GM12878 (cell line): ENCODE data around the gene NTM. TPM values are rescaled to one million over a fixed set of nuclear protein-coding genes. Genes with fewer than 3 reads are reported as not detected.

ENCODE experiments used
- ATAC-seq: fragments of 200-7000 bp; cut with Tn5 transposase; 3 replicates; pipeline ENCODE4 v1.9.1; 2020; ENCODE audit warnings: mild to moderate bottlenecking, moderate library complexity
- BruUV-seq: library from RNA; stranded (reverse); fragments of 400-500 nt; replicated peaks from 2 replicates; lab custom pipeline; 2021; lab: Mats Ljungman, UMichigan
- CTCF ChIA-PET: fragments of 300-600 bp; sonication (Branson Sonifier 250); formaldehyde crosslinking; extraction: SDS; loops from one replicate; lab custom pipeline; 2021; ENCODE audit warnings: inconsistent platforms; lab: Yijun Ruan, JAX
- POLR2A ChIA-PET: fragments of 350-600 bp; formaldehyde crosslinking; extraction: SDS; loops from one replicate; lab custom pipeline; 2021; ENCODE audit warnings: inconsistent platforms; lab: Charles Lee
- RAD21 ChIA-PET: fragments of 300-600 bp; sonication (Branson Sonifier 250); formaldehyde crosslinking; loops from one replicate; lab custom pipeline; 2023; ENCODE audit warnings: antibody characterized with exemption; ENCODE audit not compliant: unreplicated experiment; lab: Charles Lee
- SMC1A ChIA-PET: fragments of 300-600 bp; sonication (Branson Sonifier 250); formaldehyde crosslinking; loops from one replicate; lab custom pipeline; 2023; ENCODE audit not compliant: unreplicated experiment, uncharacterized antibody; lab: Charles Lee
- DNase-seq: peaks from one replicate; pipeline ENCODE4 v3.0.0-alpha.2; 2011; ENCODE audit warnings: low read depth, low spot score
- FAIRE-seq: peaks from 3 replicates; lab custom pipeline; 2011; peaks lifted over from hg19 to GRCh38; lab: Jason Lieb, UNC
- H2AFZ ChIP-seq: 2 replicates; pipeline ENCODE4 v1.6.0; 2011; ENCODE audit warnings: low read depth, low read length, control low read depth; ENCODE audit not compliant: control insufficient read depth
- H3K27ac ChIP-seq: 2 replicates; pipeline ENCODE4 v1.5.1; 2011; ENCODE audit warnings: control low read depth; ENCODE audit not compliant: control insufficient read depth, insufficient read depth
- H3K27me3 ChIP-seq, 2 experiments: replicated peaks in 1 of 2; 2 replicates each; pipeline versions ENCODE4 v1.6.0 to v1.6.1; 2011; ENCODE audit warnings: low read length in 1 of 2; ENCODE audit not compliant: control insufficient read depth in 2 of 2, insufficient read depth in 2 of 2
- H3K36me3 ChIP-seq, 2 experiments: 2 replicates each; pipeline ENCODE4 v1.5.1; 2011; ENCODE audit warnings: low read length in 1 of 2; ENCODE audit not compliant: control insufficient read depth in 2 of 2, insufficient read depth in 2 of 2
- H3K4me1 ChIP-seq: 2 replicates; pipeline ENCODE4 v1.6.1; 2011; ENCODE audit warnings: mild to moderate bottlenecking, low read length, moderate library complexity, mixed read lengths; ENCODE audit not compliant: control insufficient read depth, insufficient read depth
- H3K4me2 ChIP-seq: 2 replicates; pipeline ENCODE4 v1.6.0; 2011; ENCODE audit warnings: control low read depth; ENCODE audit not compliant: control insufficient read depth, insufficient read depth
- H3K4me3 ChIP-seq: fragments of 200-600 bp; sonication (generic); 2 replicates; pipeline ENCODE4 v1.5.1; 2016
- H3K79me2 ChIP-seq: 2 replicates; pipeline ENCODE4 v1.6.0; 2011; ENCODE audit warnings: low read length; ENCODE audit not compliant: control insufficient read depth, insufficient read depth
- H3K9ac ChIP-seq: 2 replicates; pipeline ENCODE4 v1.8.0; 2011; ENCODE audit warnings: low read length, control low read depth, mixed read lengths; ENCODE audit not compliant: control insufficient read depth, insufficient read depth
- H3K9me3 ChIP-seq: replicated peaks from 3 replicates; pipeline ENCODE4 v1.5.1; 2011; ENCODE audit warnings: mild to moderate bottlenecking, low read length; ENCODE audit not compliant: control insufficient read depth, insufficient read depth
- H4K20me1 ChIP-seq: 2 replicates; pipeline ENCODE4 v1.6.0; 2011; ENCODE audit not compliant: control insufficient read depth, insufficient read depth
- CREB1 ChIP-seq: IDR thresholded peaks from 2 replicates; pipeline ENCODE4 v1.6.1; 2012; ENCODE audit warnings: low read depth, mild to moderate bottlenecking, inconsistent platforms
- FOXM1 ChIP-seq: IDR thresholded peaks from 2 replicates; pipeline ENCODE4 v1.6.1; 2012; ENCODE audit warnings: low read depth, mild to moderate bottlenecking, inconsistent platforms, low read length, moderate library complexity
- MYC ChIP-seq: IDR thresholded peaks from 2 replicates; pipeline ENCODE4 v1.6.1; 2011; ENCODE audit warnings: mild to moderate bottlenecking, low read length, moderate library complexity, inconsistent platforms; ENCODE audit not compliant: insufficient read depth, insufficient replicate concordance, insufficient read length, severe bottlenecking
- NFYB ChIP-seq: IDR thresholded peaks from 2 replicates; pipeline ENCODE4 v1.6.1; 2011; ENCODE audit warnings: low read depth, mild to moderate bottlenecking, low read length, improper control_type of control experiment, moderate library complexity; ENCODE audit not compliant: insufficient read depth
- PAX5 ChIP-seq: IDR thresholded peaks from 2 replicates; pipeline ENCODE4 v1.6.1; 2011; ENCODE audit warnings: low read depth, low read length, borderline replicate concordance
- PML ChIP-seq: IDR thresholded peaks from 2 replicates; pipeline ENCODE4 v1.6.1; 2012; ENCODE audit warnings: low read length, inconsistent platforms
- RUNX3 ChIP-seq: IDR thresholded peaks from 2 replicates; pipeline ENCODE4 v1.6.1; 2012; ENCODE audit warnings: low read length, inconsistent platforms
- STAT1 ChIP-seq: fragments of 450-650 bp; conservative IDR thresholded peaks from 2 replicates; pipeline ENCODE4 v1.6.1; 2014; ENCODE audit warnings: antibody characterized with exemption, mild to moderate bottlenecking
- TCF7 ChIP-seq: IDR thresholded peaks from 2 replicates; pipeline ENCODE4 v1.6.1; 2014; ENCODE audit warnings: antibody characterized with exemption, borderline replicate concordance
- ZNF24 ChIP-seq: fragments of 450-650 bp; IDR thresholded peaks from 2 replicates; pipeline ENCODE4 v1.6.1; 2017; ENCODE audit warnings: antibody characterized with exemption, mild to moderate bottlenecking
- ZNF274 ChIP-seq: IDR thresholded peaks from one replicate; pipeline ENCODE4 v1.8.0; 2011; ENCODE audit not compliant: insufficient read length, insufficient read depth
- WGBS: methylation state at CpG from one replicate; pipeline ENCODE4 v1.1.6; 2016; ENCODE audit warnings: low lambda C conversion rate; ENCODE audit not compliant: insufficient replicate concordance, insufficient coverage; ENCODE audit errors: missing lambda C conversion rate; 5-methylcytosine and 5-hydroxymethylcytosine counted together
- in situ Hi-C: fragments of 300-500 bp; cut with MboI; formaldehyde crosslinking; loops from 9 replicates; pipeline ENCODE4 v1.14.3; 2018; ENCODE audit warnings: mixed read lengths
- intact Hi-C: fragments of 100-400 bp; cut with micrococcal nuclease; formaldehyde crosslinking; loops from one replicate; pipeline ENCODE4 v1.14.2; 2022; ENCODE audit not compliant: unreplicated experiment
- polyA plus RNA-seq, 11 experiments: library from polyadenylated mRNA; depleted of rRNA in 4 of 11; unstranded in 6 of 11; stranded (reverse) in 5 of 11; fragments of >200 nt; fragmentation: Nextera tagmentation in 4 of 11; fragmentation: Illumina TruSeq in 1 of 11; extraction: Ambion mirVana in 4 of 11; extraction: Trizol in 1 of 11; gene quantifications; 1 replicate in 1 of 11; 2 replicates in 10 of 11; pipeline versions ENCODE4 v1.2.1 to v1.2.3, GENCODE V29; 2011 to 2016; ENCODE audit warnings: inconsistent platforms in 2 of 11, missing spikeins in 2 of 11, low read depth in 1 of 11
- total RNA-seq, 4 experiments: library from RNA; depleted of rRNA in 3 of 4; stranded (reverse); fragments of >200 nt in 3 of 4; fragmentation: Illumina TruSeq in 1 of 4; extraction: Trizol in 1 of 4; gene quantifications; 2 replicates each; pipeline versions ENCODE4 v1.2.1 to v1.2.3, GENCODE V29; 2013 to 2021
- TF ChIP-seq, protein P1 (sequence below): fragments of 450-650 bp; IDR thresholded peaks from 2 replicates; pipeline ENCODE4 v1.6.1; 2014; ENCODE audit warnings: mild to moderate bottlenecking
- TF ChIP-seq, protein P2 (sequence below): IDR thresholded peaks from 2 replicates; pipeline ENCODE4 v1.6.1; 2012; ENCODE audit warnings: improper control_type of control experiment, low read depth, low read length; ENCODE audit not compliant: insufficient replicate concordance
- TF ChIP-seq, protein P3 (sequence below): fragments of 450-650 bp; formaldehyde crosslinking; IDR thresholded peaks from 2 replicates; pipeline ENCODE4 v1.5.0; 2022; ENCODE audit warnings: mild to moderate bottlenecking, missing genetic modification characterization

The NTM gene
- total and polyA plus RNA-seq, 10 of the 15 experiments (the other 5 are each of a cell fraction or from before 2014, with no cell fraction given): not detected

DNA sequence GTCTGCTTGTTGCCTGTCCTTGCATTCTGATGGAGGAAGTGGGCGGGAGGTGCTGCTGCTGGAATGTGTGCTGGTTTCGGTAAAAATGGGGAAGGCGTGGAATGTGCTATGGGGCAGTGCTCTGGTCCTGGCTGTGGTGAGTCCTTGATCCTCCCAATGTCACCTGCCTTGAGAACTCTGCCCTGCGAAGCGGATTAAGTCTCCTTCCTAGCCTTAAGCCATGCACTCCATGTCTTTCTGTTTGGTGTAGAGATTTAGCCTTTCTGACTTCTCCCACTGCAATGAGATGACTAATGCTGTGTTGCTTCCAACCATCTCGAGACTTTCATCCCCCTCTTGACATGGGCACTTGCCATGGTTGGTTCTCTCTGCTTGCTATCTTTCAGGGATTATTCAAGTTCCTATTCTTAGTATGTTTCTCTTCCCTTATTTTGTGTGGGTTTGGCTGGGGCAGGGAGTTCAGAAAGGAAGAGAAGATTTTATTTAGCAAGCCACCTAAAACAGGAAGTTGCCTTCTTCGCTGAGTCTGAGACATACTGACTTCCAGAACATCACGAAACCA lies 687.9 kb downstream of the NTM start (continued):
- TF ChIP-seq NFYB: no peak
- TF ChIP-seq RUNX3: no peak
- no peak for TF ChIP-seq ZNF24
- no peak for TF ChIP-seq FOXM1
- no peak for TF ChIP-seq PML
- no peak for TF ChIP-seq TCF7
- TF ChIP-seq, protein P1, sequence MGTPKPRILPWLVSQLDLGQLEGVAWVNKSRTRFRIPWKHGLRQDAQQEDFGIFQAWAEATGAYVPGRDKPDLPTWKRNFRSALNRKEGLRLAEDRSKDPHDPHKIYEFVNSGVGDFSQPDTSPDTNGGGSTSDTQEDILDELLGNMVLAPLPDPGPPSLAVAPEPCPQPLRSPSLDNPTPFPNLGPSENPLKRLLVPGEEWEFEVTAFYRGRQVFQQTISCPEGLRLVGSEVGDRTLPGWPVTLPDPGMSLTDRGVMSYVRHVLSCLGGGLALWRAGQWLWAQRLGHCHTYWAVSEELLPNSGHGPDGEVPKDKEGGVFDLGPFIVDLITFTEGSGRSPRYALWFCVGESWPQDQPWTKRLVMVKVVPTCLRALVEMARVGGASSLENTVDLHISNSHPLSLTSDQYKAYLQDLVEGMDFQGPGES: no peak

DNA sequence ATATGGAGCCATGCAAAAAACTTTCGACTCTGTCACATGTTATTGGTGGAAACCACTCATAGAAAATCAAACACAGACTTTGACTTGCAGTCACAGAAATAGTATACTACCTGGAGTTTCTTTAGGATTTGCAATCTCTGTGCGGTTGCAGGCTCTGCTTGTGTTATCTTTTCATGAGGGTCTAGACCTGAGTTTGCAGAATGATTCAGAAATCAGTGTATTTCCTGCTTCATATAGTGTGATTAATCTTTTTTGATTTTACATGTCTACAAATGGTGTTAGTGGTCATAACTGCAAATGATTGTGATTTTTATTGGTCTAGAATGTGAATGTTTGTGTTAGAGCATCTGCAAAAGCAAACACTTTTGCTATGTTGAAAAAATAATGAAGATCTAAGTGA lies 690.2 kb downstream of the NTM start:
- SMC1A ChIA-PET: no interaction called here
- POLR2A ChIA-PET: interaction anchor here (0.6 kb wide), 1 partner anchor 255 kb away, joined by 3 read pairs; no protein-coding TSS in a partner anchor
- BruUV-seq: no TSS peak
- ATAC-seq (no peak), FAIRE-seq (no peak), DNase-seq (no peak)
- Histone ChIP-seq H3K36me3 (no peaks in the 10 kb centered on the region), H2AFZ (no peak overlapping the region), H3K9ac (no peak overlapping the region), H3K79me2 (no peaks in the 10 kb centered on the region), H3K27me3 (no peaks in the 10 kb centered on the region), H3K9me3 (no peaks in the 10 kb centered on the region), H3K4me3 (no peak overlapping the region), H3K4me2 (no peak overlapping the region), H3K4me1 (no peaks in the 10 kb centered on the region), H3K27ac (no peak overlapping the region), H4K20me1 (no peaks in the 10 kb centered on the region)
- RAD21 ChIA-PET: no interaction called here
- CTCF ChIA-PET: no interaction called here
- intact Hi-C loops (no loop called here), in situ Hi-C loops (no loop called here)
- 10% methylated on average over 2 of the region's 2 CpGs for WGBS
- TF ChIP-seq, protein P2, sequence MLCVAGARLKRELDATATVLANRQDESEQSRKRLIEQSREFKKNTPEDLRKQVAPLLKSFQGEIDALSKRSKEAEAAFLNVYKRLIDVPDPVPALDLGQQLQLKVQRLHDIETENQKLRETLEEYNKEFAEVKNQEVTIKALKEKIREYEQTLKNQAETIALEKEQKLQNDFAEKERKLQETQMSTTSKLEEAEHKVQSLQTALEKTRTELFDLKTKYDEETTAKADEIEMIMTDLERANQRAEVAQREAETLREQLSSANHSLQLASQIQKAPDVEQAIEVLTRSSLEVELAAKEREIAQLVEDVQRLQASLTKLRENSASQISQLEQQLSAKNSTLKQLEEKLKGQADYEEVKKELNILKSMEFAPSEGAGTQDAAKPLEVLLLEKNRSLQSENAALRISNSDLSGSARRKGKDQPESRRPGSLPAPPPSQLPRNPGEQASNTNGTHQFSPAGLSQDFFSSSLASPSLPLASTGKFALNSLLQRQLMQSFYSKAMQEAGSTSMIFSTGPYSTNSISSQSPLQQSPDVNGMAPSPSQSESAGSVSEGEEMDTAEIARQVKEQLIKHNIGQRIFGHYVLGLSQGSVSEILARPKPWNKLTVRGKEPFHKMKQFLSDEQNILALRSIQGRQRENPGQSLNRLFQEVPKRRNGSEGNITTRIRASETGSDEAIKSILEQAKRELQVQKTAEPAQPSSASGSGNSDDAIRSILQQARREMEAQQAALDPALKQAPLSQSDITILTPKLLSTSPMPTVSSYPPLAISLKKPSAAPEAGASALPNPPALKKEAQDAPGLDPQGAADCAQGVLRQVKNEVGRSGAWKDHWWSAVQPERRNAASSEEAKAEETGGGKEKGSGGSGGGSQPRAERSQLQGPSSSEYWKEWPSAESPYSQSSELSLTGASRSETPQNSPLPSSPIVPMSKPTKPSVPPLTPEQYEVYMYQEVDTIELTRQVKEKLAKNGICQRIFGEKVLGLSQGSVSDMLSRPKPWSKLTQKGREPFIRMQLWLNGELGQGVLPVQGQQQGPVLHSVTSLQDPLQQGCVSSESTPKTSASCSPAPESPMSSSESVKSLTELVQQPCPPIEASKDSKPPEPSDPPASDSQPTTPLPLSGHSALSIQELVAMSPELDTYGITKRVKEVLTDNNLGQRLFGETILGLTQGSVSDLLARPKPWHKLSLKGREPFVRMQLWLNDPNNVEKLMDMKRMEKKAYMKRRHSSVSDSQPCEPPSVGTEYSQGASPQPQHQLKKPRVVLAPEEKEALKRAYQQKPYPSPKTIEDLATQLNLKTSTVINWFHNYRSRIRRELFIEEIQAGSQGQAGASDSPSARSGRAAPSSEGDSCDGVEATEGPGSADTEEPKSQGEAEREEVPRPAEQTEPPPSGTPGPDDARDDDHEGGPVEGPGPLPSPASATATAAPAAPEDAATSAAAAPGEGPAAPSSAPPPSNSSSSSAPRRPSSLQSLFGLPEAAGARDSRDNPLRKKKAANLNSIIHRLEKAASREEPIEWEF: no peak
- TF ChIP-seq CREB1 (no peak), STAT1 (no peak), ZNF274 (no peak), MYC (no peak), PAX5 (no peak)
- TF ChIP-seq, protein P3, sequence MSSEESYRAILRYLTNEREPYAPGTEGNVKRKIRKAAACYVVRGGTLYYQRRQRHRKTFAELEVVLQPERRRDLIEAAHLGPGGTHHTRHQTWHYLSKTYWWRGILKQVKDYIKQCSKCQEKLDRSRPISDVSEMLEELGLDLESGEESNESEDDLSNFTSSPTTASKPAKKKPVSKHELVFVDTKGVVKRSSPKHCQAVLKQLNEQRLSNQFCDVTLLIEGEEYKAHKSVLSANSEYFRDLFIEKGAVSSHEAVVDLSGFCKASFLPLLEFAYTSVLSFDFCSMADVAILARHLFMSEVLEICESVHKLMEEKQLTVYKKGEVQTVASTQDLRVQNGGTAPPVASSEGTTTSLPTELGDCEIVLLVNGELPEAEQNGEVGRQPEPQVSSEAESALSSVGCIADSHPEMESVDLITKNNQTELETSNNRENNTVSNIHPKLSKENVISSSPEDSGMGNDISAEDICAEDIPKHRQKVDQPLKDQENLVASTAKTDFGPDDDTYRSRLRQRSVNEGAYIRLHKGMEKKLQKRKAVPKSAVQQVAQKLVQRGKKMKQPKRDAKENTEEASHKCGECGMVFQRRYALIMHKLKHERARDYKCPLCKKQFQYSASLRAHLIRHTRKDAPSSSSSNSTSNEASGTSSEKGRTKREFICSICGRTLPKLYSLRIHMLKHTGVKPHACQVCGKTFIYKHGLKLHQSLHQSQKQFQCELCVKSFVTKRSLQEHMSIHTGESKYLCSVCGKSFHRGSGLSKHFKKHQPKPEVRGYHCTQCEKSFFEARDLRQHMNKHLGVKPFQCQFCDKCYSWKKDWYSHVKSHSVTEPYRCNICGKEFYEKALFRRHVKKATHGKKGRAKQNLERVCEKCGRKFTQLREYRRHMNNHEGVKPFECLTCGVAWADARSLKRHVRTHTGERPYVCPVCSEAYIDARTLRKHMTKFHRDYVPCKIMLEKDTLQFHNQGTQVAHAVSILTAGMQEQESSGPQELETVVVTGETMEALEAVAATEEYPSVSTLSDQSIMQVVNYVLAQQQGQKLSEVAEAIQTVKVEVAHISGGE (CRISPR knock-in tag): no peak
